ENCODE measurements around the gene MOB3A. TPM values are rescaled to one million over a fixed set of nuclear protein-coding genes. Genes with fewer than 3 reads are reported as not detected.

MOB3A gene
- total RNA-seq, 2 donors from 2014 or later, result 11.7 to 22.1 TPM

GRCh38 chr19:2110822-2111221 lies 14.7 kb upstream of the MOB3A start:
- Histone ChIP-seq H3K4me3 (no peak overlapping the region), H3K4me1 (no peaks in the 10 kb centered on the region), H3K36me3 (replicated peaks in 1 of 2; ENCODE audit: insufficient read depth in 1 of 2, low read depth in 2 of 2) (peaks cover 54 to 81% of the 10 kb centered on the region in 2 donors), H3K9me3 (no peaks in the 10 kb centered on the region), H3K27me3 (no peaks in the 10 kb centered on the region), H3K27ac (no peak overlapping the region)
- DNase-seq (no peak), ATAC-seq (no peak)
- 98% methylated on average over 13 of the region's 13 CpGs; no CpG with 5 or more reads in 1 of the 2 donors for WGBS, 2 donors
- TF ChIP-seq CTCF (IDR thresholded peaks at IDR 0.05) (no peak), POLR2A (IDR thresholded peaks at IDR 0.05) (no peak)
- intact Hi-C loops (cut with DNase I), result loop anchor here (5.0 kb wide), 1 partner anchor 36 kb away; no protein-coding TSS in a partner anchor

DNA sequence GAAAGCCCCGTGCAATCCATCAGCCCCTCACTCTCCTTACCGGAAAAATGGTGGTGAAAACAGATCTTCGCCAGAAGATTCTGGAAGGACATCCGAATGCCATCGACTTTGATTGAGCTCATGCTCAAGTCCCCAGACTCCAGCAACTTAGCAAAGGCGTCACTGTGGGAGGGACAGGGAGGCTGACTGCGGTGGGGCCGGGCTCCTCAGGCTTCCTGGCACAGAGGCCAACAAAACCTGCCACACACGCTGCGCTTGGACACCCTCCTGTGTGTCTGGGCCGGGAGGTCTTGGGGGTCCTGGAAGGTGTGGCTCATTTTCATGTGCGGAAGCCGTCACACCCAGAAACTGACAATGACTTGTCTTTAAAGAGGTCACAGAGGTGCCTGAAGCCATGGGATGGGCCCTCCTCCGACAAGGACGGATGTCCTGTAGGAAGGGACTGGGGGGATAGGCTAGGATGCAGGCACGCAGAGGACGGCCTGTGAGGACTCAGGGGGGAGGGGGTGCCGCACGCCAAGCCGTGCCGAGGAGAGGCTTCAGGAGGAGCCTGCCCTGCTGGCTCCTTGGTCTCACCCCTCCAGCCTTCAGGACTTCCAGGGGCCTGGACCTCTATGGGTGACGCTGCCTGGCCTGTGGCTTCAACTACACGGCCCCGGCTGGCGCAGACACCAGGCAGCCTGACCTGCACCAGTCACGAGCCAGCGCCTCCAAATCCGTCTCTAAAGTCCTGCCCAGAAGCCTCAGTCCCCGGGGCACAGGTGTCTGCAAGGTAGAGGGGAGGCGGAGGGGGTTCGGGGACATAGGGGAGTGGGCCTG lies 13.1 kb upstream of the MOB3A start:
- Histone ChIP-seq H3K4me3 (no peak overlapping the region), H3K27ac (no peak overlapping the region), H3K4me1 (no peaks in the 10 kb centered on the region), H3K9me3 (no peaks in the 10 kb centered on the region), H3K36me3 (replicated peaks in 1 of 2; ENCODE audit: insufficient read depth in 1 of 2, low read depth in 2 of 2) (peaks cover 48 to 65% of the 10 kb centered on the region in 2 donors), H3K27me3 (no peaks in the 10 kb centered on the region)
- ATAC-seq (no peak), DNase-seq (no peak)
- intact Hi-C loops (cut with DNase I), result no loop called here
- no peak for TF ChIP-seq POLR2A (IDR thresholded peaks at IDR 0.05)
- TF ChIP-seq CTCF (IDR thresholded peaks at IDR 0.05), result no peak
- 94 to 95% methylated on average over 28 to 30 of the region's 31 CpGs for WGBS, 2 donors

GRCh38 chr19:2108251-2109016 lies 12.3 kb upstream of the MOB3A start:
- WGBS, 2 donors, result 92 to 95% methylated on average over 11 to 22 of the region's 23 CpGs
- no peaks in the 10 kb centered on the region for H3K9me3 ChIP-seq
- H3K27ac ChIP-seq, result no peak overlapping the region
- ATAC-seq (no peak), DNase-seq (no peak)
- peaks cover 48 to 59% of the 10 kb centered on the region in 2 donors for H3K36me3 ChIP-seq (replicated peaks in 1 of 2; ENCODE audit: insufficient read depth in 1 of 2, low read depth in 2 of 2)
- TF ChIP-seq CTCF (IDR thresholded peaks at IDR 0.05), result no peak
- TF ChIP-seq POLR2A (IDR thresholded peaks at IDR 0.05), result no peak
- intact Hi-C loops (cut with DNase I), result no loop called here
- no peaks in the 10 kb centered on the region for H3K4me1 ChIP-seq
- H3K4me3 ChIP-seq, result no peak overlapping the region
- no peaks in the 10 kb centered on the region for H3K27me3 ChIP-seq

DNA sequence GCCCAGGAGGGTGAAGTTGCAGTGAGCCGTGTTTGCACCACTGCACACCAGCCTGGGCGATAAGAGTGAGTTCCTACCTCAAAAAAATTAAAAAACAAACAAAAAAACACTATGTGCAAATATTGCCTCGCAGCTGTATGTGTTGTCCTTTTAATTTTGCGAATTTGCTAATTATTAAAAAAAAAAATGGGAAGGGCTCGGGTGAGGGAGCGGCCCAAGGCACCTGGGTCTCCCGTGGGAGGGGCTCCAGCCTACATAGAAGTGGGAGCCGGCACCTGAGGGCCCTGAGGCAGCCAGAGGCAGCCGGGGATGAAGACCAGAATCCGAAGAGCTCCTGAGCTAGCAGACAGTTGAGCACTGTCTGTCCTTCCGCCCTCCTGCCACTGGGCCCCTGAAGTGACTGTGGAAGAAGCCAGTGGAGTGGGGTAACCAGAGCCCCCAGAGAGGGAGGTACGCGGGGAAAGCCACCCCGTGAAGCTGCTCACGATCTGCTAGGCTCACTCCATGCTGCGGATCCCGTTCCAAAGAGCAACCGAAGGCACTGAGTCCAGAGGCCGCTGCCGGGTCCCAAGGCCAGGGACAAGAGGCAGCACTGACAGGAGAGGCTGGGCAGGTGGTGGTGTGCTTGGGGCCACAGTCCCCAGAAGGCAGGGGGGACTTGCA lies 7.0 kb upstream of the MOB3A start:
- TF ChIP-seq CTCF (IDR thresholded peaks at IDR 0.05), result no peak
- TF ChIP-seq POLR2A (IDR thresholded peaks at IDR 0.05), result no peak
- WGBS, 2 donors, result 73 to 82% methylated on average over 17 to 19 of the region's 20 CpGs
- intact Hi-C loops (cut with DNase I), result no loop called here
- ATAC-seq, result no peak
- no peak for DNase-seq
- peaks cover 1% of the 10 kb centered on the region for H3K4me1 ChIP-seq
- peaks cover 15 to 24% of the 10 kb centered on the region in 2 donors for H3K36me3 ChIP-seq (replicated peaks in 1 of 2; ENCODE audit: insufficient read depth in 1 of 2, low read depth in 2 of 2)
- H3K9me3 ChIP-seq, result no peaks in the 10 kb centered on the region
- H3K27me3 ChIP-seq, result no peaks in the 10 kb centered on the region
- no peak overlapping the region for H3K4me3 ChIP-seq
- H3K27ac ChIP-seq, result no peak overlapping the region

Data from body of pancreas (tissue), 4 donors.